ENCODE measurements around the gene CELF2.

CELF2 gene

DNA sequence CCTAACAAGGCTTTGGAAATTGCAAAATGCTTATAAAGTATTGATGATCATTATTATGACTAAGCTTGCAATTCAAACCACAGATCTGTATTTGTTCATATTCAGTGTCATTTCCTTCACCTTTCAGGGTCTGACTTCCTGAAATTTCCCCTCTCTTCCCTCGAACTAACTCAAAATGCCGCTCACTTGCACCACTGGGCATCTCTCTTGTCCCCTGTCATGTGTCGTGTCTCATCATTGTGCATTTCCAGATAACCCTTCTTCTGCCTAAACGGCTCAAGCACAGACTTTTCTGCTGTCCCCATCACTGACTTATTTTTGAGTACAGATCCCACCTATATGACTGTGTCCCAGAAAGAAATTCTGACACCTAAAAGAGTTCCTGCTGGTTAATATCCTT lies 41.0 kb upstream of the CELF2 start:
- TF ChIP-seq POLR2AphosphoS5 (IDR thresholded peaks at IDR 0.05; ENCODE audit: low read depth, low read length) = no peak
- no peak for TF ChIP-seq SIN3A (IDR thresholded peaks at IDR 0.05; ENCODE audit: borderline replicate concordance, insufficient read depth, low read length)
- TF ChIP-seq FOXP2 (optimal IDR thresholded peaks at IDR 0.05; ENCODE audit: borderline replicate concordance, extremely low read depth, extremely low read length, insufficient read depth) = no peak
- no peak for TF ChIP-seq TAF1 (IDR thresholded peaks at IDR 0.05; ENCODE audit: borderline replicate concordance, insufficient read depth, low read length)
- TF ChIP-seq, protein P1, sequence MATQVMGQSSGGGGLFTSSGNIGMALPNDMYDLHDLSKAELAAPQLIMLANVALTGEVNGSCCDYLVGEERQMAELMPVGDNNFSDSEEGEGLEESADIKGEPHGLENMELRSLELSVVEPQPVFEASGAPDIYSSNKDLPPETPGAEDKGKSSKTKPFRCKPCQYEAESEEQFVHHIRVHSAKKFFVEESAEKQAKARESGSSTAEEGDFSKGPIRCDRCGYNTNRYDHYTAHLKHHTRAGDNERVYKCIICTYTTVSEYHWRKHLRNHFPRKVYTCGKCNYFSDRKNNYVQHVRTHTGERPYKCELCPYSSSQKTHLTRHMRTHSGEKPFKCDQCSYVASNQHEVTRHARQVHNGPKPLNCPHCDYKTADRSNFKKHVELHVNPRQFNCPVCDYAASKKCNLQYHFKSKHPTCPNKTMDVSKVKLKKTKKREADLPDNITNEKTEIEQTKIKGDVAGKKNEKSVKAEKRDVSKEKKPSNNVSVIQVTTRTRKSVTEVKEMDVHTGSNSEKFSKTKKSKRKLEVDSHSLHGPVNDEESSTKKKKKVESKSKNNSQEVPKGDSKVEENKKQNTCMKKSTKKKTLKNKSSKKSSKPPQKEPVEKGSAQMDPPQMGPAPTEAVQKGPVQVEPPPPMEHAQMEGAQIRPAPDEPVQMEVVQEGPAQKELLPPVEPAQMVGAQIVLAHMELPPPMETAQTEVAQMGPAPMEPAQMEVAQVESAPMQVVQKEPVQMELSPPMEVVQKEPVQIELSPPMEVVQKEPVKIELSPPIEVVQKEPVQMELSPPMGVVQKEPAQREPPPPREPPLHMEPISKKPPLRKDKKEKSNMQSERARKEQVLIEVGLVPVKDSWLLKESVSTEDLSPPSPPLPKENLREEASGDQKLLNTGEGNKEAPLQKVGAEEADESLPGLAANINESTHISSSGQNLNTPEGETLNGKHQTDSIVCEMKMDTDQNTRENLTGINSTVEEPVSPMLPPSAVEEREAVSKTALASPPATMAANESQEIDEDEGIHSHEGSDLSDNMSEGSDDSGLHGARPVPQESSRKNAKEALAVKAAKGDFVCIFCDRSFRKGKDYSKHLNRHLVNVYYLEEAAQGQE (IDR thresholded peaks at IDR 0.05; ENCODE audit: insufficient read depth in 1 of 2, low read depth in 2 of 2, low read length in 2 of 2) = no peak

DNA sequence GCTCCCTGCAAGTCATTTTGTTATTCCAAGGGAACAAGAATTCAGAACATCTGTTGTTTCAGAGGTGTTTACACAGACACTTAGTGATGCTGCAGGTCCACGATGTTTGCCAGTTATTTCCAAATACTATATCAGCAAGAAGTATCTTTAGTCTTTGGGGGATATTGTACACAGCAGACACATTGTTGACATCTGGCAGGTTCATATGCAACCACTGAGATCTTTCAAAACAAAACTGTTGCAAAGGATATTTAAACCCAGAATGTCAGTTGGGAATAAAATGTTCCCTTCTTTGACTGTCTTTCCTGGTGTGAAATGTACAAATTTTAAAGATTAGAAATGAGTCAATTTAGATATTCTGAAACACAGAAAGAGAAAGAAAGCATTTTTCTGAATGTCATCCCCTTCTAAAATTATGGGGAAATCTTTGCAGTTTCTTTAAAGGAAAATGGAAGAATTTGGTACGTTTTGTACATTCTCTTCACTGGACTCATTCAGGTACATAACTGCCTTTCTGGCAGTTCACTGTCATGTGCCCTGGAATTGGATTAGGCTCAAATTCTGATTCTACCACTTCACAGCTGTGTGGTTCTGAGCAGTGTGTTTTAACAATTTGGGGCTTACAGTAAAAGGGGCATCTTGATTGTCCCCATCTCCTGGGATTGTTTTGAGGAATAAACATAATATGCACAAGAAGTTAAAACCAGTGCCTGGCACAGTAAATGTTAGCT lies 40.3 kb upstream of the CELF2 start:
- TF ChIP-seq POLR2AphosphoS5 (IDR thresholded peaks at IDR 0.05; ENCODE audit: low read depth, low read length) = no peak
- no peak for TF ChIP-seq SIN3A (IDR thresholded peaks at IDR 0.05; ENCODE audit: borderline replicate concordance, insufficient read depth, low read length)
- TF ChIP-seq TAF1 (IDR thresholded peaks at IDR 0.05; ENCODE audit: borderline replicate concordance, insufficient read depth, low read length) = no peak
- TF ChIP-seq, protein P1 (IDR thresholded peaks at IDR 0.05; ENCODE audit: insufficient read depth in 1 of 2, low read depth in 2 of 2, low read length in 2 of 2) = no peak
- no peak for TF ChIP-seq FOXP2 (optimal IDR thresholded peaks at IDR 0.05; ENCODE audit: borderline replicate concordance, extremely low read depth, extremely low read length, insufficient read depth)

DNA sequence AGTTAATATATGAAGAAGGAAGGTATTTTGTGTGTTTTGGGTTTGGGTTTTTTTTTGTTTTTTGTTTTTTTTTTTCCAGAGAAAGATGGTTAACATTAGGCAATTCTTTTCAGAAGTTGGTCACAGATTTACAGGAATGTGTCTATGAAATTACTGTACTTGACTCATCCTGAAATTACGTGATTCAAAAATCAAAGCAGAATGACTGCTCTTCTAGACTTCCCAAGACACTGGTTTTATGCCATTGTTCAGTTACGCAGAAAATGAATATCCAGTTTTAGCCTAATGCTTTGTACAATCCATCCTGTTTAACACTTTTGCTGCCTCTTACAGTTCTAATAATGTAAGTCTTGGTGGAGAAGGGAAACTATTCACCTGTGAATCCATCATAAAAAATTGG lies 39.7 kb upstream of the CELF2 start:
- TF ChIP-seq, protein P1 (IDR thresholded peaks at IDR 0.05; ENCODE audit: insufficient read depth in 1 of 2, low read depth in 2 of 2, low read length in 2 of 2) = no peak
- TF ChIP-seq FOXP2 (optimal IDR thresholded peaks at IDR 0.05; ENCODE audit: borderline replicate concordance, extremely low read depth, extremely low read length, insufficient read depth) = no peak
- no peak for TF ChIP-seq POLR2AphosphoS5 (IDR thresholded peaks at IDR 0.05; ENCODE audit: low read depth, low read length)
- TF ChIP-seq TAF1 (IDR thresholded peaks at IDR 0.05; ENCODE audit: borderline replicate concordance, insufficient read depth, low read length) = no peak
- no peak for TF ChIP-seq SIN3A (IDR thresholded peaks at IDR 0.05; ENCODE audit: borderline replicate concordance, insufficient read depth, low read length)

- TF ChIP-seq TAF1 (IDR thresholded peaks at IDR 0.05; ENCODE audit: borderline replicate concordance, insufficient read depth, low read length) = no peak
- no peak for TF ChIP-seq POLR2AphosphoS5 (IDR thresholded peaks at IDR 0.05; ENCODE audit: low read depth, low read length)
- TF ChIP-seq, protein P1 (IDR thresholded peaks at IDR 0.05; ENCODE audit: insufficient read depth in 1 of 2, low read depth in 2 of 2, low read length in 2 of 2) = no peak
- no peak for TF ChIP-seq FOXP2 (optimal IDR thresholded peaks at IDR 0.05; ENCODE audit: borderline replicate concordance, extremely low read depth, extremely low read length, insufficient read depth)
- TF ChIP-seq SIN3A (IDR thresholded peaks at IDR 0.05; ENCODE audit: borderline replicate concordance, insufficient read depth, low read length) = no peak
Observed at GRCh38 chr10:10985361-10985760, 32.3 kb upstream of the CELF2 start.

Measured in PFSK-1 (cell line).